Inferior parietal cortex (tissue), 1 donor: ENCODE measurements around the gene TUBA3E.
"Not testable (repeated sequence)": the region's sequence is repeated elsewhere in the genome, so short reads cannot be mapped to it uniquely, and the experiment has no call there.

ENCODE experiments used
- DNase-seq: peaks from one replicate; pipeline ENCODE4 v3.0.0-alpha.2; 2016; ENCODE audit errors: extremely low spot score

The TUBA3E gene

DNA sequence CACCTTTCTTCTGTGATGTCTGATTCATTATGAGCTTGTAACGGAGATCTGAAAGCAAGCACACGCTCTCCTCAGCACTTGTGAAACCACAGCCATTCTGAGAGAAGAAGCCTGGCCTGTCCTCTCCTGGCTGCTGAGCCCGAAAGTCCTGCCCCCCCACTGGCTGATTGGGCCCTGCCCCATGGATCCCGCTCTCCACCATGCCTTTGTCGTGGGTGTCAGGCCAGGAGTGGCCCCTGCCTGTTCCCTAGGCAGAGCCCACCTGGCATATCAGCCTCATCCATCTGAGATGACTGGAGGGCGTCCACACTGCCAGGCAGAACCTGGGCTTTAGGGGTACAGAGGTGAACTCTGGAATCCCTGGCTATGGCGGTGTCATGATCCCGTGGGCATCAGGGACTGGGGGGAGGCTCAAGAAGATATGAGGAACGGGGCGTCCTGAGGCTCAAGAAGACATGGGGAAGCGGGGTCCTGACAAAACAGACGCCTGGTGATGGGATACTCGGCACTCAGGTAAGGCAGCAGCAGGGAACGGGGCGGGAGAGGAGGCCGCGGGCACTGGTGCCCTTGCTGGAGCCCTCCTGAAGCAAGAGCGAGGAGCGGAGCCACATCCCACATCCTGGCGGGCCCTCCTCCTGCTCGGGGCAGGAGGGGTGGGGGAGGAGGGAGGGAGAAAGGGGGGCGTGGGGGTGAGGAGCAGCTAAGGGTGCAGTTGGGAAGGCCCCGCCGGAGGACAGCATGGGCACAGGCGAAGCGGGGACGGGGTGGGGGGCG is 54.8 kb downstream of the TUBA3E start:
- not testable (repeated sequence) for DNase-seq

GRCh38 chr2:130142396-130143265 is 55.6 kb downstream of the TUBA3E start:
- DNase-seq: not testable (repeated sequence)
